GM23338 (cell line): Measurements from ENCODE around the gene ELOVL6. TPM values are rescaled to one million over a fixed set of nuclear protein-coding genes. Genes with fewer than 3 reads are reported as not detected.
A peak's percentile ranks its signal among the peaks of the same experiment; 100 is the strongest.

Source experiments
- ATAC-seq: fragments of 200-7000 bp; cut with Tn5 transposase; 3 replicates; pipeline ENCODE4 v1.9.1; 2020
- DNase-seq: peaks from one replicate; pipeline ENCODE4 v3.0.0-alpha.2; 2015; ENCODE audit warnings: low spot score
- H2AFZ ChIP-seq: fragments of 200-600 bp; sonication (generic); 2 replicates; pipeline ENCODE4 v1.8.0; 2016; ENCODE audit warnings: antibody characterized with exemption, mild to moderate bottlenecking, moderate library complexity
- H3F3A ChIP-seq: fragments of 200-600 bp; sonication (generic); replicated peaks from 2 replicates; pipeline ENCODE4 v1.8.0; 2017; ENCODE audit warnings: antibody characterized with exemption, mixed run types, low read depth
- H3K27ac ChIP-seq: fragments of 200-600 bp; sonication (generic); 2 replicates; pipeline ENCODE4 v1.6.1; 2016; ENCODE audit warnings: low read depth
- H3K27me3 ChIP-seq: fragments of 200-600 bp; sonication (generic); 2 replicates; pipeline ENCODE4 v1.8.0; 2016; ENCODE audit warnings: mild to moderate bottlenecking, mixed run types, moderate library complexity; ENCODE audit not compliant: insufficient read depth
- H3K36me3 ChIP-seq: fragments of 200-600 bp; sonication (generic); 2 replicates; pipeline ENCODE4 v1.8.0; 2016; ENCODE audit warnings: mild to moderate bottlenecking; ENCODE audit not compliant: insufficient read depth
- H3K4me1 ChIP-seq: fragments of 200-600 bp; sonication (generic); 2 replicates; pipeline ENCODE4 v1.8.0; 2016; ENCODE audit warnings: mild to moderate bottlenecking, moderate library complexity; ENCODE audit not compliant: insufficient read depth
- H3K4me2 ChIP-seq: fragments of 200-600 bp; sonication (generic); 2 replicates; pipeline ENCODE4 v1.7.1; 2017; ENCODE audit warnings: mixed run types
- H3K4me3 ChIP-seq: fragments of 200-600 bp; sonication (generic); 2 replicates; pipeline ENCODE4 v1.6.1; 2016; ENCODE audit warnings: mixed run types
- H3K79me2 ChIP-seq: fragments of 200-600 bp; sonication (generic); replicated peaks from 2 replicates; pipeline ENCODE4 v1.8.0; 2017; ENCODE audit warnings: mild to moderate bottlenecking; ENCODE audit not compliant: insufficient read depth
- H3K9me2 ChIP-seq: fragments of 200-600 bp; sonication (generic); 2 replicates; pipeline ENCODE4 v1.8.0; 2017; ENCODE audit not compliant: insufficient read depth
- H4K20me1 ChIP-seq: fragments of 200-600 bp; sonication (generic); replicated peaks from 2 replicates; pipeline ENCODE4 v1.8.0; 2017; ENCODE audit warnings: mild to moderate bottlenecking; ENCODE audit not compliant: insufficient read depth
- H3K27ac Mint-ChIP-seq: 2 replicates; pipeline ENCODE4 v1.8.0; 2020; ENCODE audit warnings: inconsistent platforms, mild to moderate bottlenecking, moderate library complexity, mixed read lengths
- H3K27me3 Mint-ChIP-seq: 3 replicates; pipeline ENCODE4 v1.8.0; 2022; ENCODE audit warnings: low read depth, mild to moderate bottlenecking, moderate library complexity, mixed read lengths, inconsistent platforms; ENCODE audit not compliant: insufficient read depth, poor library complexity
- H3K36me3 Mint-ChIP-seq: 3 replicates; pipeline ENCODE4 v1.8.0; 2021; ENCODE audit warnings: low read depth, mild to moderate bottlenecking, inconsistent platforms, moderate library complexity, mixed read lengths
- H3K4me1 Mint-ChIP-seq: 3 replicates; pipeline ENCODE4 v1.8.0; 2020; ENCODE audit warnings: mild to moderate bottlenecking, inconsistent platforms, mixed read lengths
- H3K4me3 Mint-ChIP-seq: 3 replicates; pipeline ENCODE4 v1.8.0; 2021; ENCODE audit warnings: moderate library complexity, mild to moderate bottlenecking, inconsistent platforms, mixed read lengths
- H3K9me3 Mint-ChIP-seq: 3 replicates; pipeline ENCODE4 v1.8.0; 2020; ENCODE audit warnings: moderate library complexity, mild to moderate bottlenecking, inconsistent platforms, mixed read lengths
- CREB1 ChIP-seq: fragments of 250-450 bp; sonication (Bioruptor Pico); IDR thresholded peaks from 2 replicates; pipeline ENCODE4 v1.5.0; 2020; ENCODE audit warnings: low read depth, mild to moderate bottlenecking, moderate library complexity
- EZH2phosphoT487 ChIP-seq: fragments of 200-600 bp; sonication (generic); IDR thresholded peaks from one replicate; pipeline ENCODE4 v1.8.1; 2018; ENCODE audit warnings: antibody characterized with exemption; ENCODE audit not compliant: unreplicated experiment
- JUNB ChIP-seq: IDR thresholded peaks from one replicate; pipeline ENCODE4 v1.6.1; 2016; ENCODE audit warnings: antibody characterized with exemption; ENCODE audit not compliant: unreplicated experiment
- NANOG ChIP-seq: IDR thresholded peaks from 2 replicates; pipeline ENCODE4 v1.6.1; 2016; ENCODE audit warnings: antibody characterized with exemption, borderline replicate concordance
- POLR2AphosphoS5 ChIP-seq: IDR thresholded peaks from 2 replicates; pipeline ENCODE4 v1.6.1; 2016; ENCODE audit warnings: antibody characterized with exemption, low read depth
- ZNF114 ChIP-seq: fragments of 250-450 bp; sonication (Bioruptor Pico); IDR thresholded peaks from 2 replicates; pipeline ENCODE4 v1.5.0; 2020; ENCODE audit warnings: mild to moderate bottlenecking, moderate library complexity
- ZNF331 ChIP-seq: fragments of 250-450 bp; sonication (Bioruptor Pico); IDR thresholded peaks from 2 replicates; pipeline ENCODE4 v1.5.0; 2020; ENCODE audit warnings: low read depth, mild to moderate bottlenecking, moderate library complexity
- long read RNA-seq: library from polyadenylated mRNA; unstranded; transcript quantifications from one replicate; pipeline ENCODE4 v2.0.0, GENCODE V29; 2020; ENCODE audit not compliant: unreplicated experiment
- polyA plus RNA-seq: library from polyadenylated mRNA; unstranded; fragments of >200 nt; fragmentation: Nextera tagmentation; extraction: Ambion mirVana; gene quantifications from 2 replicates; pipeline ENCODE4 v1.2.1, GENCODE V29; 2016
- total RNA-seq: library from RNA; depleted of rRNA; stranded (reverse); fragments of >200 nt; shearing (Covaris generic); gene quantifications from 2 replicates; pipeline ENCODE4 v1.2.3, GENCODE V29; 2014; rRNA removed
- TF ChIP-seq, protein P1 (sequence below), 2 experiments: fragments of 200-600 bp in 1 of 2; sonication (generic) in 1 of 2; conservative IDR thresholded peaks; 2 replicates each; pipeline versions ENCODE4 v1.5.1 to v1.6.1; 2016 to 2017; ENCODE audit warnings: antibody characterized with exemption in 2 of 2, low read depth in 2 of 2, mild to moderate bottlenecking in 2 of 2, moderate library complexity in 1 of 2
- TF ChIP-seq, protein P2 (sequence below): IDR thresholded peaks from 2 replicates; pipeline ENCODE4 v1.6.1; 2016; ENCODE audit warnings: antibody characterized with exemption
- TF ChIP-seq, protein P3 (sequence below): IDR thresholded peaks from one replicate; pipeline ENCODE4 v1.6.1; 2018; ENCODE audit warnings: antibody characterized with exemption; ENCODE audit not compliant: unreplicated experiment

The ELOVL6 gene, protein sequence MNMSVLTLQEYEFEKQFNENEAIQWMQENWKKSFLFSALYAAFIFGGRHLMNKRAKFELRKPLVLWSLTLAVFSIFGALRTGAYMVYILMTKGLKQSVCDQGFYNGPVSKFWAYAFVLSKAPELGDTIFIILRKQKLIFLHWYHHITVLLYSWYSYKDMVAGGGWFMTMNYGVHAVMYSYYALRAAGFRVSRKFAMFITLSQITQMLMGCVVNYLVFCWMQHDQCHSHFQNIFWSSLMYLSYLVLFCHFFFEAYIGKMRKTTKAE
- total RNA-seq (84.6 and 89.5 TPM in 2 replicates), polyA plus RNA-seq (74.5 and 82.7 TPM in 2 replicates)
- long read RNA-seq, full-length matches to known transcripts = 15 of 28 reads
- long read RNA-seq, partial matches to known transcripts = 1 of 28 reads
- long read RNA-seq, other reads (novel, unspliced or antisense) = 12 of 28 reads

DNA sequence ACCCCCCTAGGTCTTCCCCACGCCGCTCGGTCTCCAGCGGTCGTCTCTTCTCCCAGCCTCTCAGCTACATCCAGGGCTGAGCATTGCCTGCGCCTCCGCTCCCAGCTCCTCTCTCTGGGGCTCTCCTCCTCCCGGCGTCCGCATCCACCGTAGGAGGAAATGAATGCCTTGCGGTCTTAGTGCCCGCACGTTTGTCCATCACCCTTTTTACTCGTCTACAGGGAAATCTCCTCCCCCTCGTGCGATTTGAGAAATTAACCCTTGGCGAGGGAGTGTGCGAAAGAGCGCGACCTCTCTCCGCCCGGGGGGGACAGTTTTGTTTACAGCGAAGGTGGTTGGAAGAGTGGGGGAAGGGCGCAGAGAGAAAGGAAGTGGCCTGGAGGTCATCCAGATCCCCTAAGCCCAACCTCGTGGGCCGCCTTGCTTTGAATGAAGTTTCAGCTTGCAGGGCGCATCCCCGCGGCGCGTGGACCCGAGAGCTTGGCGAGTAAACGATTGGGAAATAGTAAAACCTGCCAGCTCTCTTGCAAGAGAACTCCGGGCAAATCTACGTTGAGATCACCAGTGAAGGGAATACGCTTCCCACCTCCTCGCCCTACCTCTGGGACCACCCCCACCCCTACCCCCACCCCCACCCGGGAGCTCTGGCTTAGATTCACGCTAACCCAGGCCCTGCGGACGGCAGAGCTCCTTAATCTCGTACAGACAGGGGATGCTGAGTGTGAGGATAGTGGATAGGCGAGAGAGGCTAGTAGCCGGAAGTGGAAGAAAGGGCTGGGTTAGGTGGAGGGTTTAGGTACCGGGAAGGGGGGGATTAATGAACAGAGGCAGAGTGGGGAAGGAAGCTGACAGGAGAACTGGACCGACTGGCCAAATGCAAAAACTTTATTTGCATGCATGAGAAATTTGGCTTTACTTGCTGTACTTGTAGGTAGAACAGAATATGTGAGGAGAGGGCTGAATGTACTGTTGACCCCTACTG lies at the start of gene ELOVL6:
Gene ELOVL6 (minus strand): TSS at position 181 of the 982 bp plus-strand sequence. CDS start 280 bp downstream, outside the sequence.
- no peaks in the 10 kb centered on the region for H3K36me3 ChIP-seq
- 0 out of 2 replicates have a peak, but pooled peaks cover 16% of the 10 kb centered on the region for H3F3A ChIP-seq
- Mint-ChIP-seq H3K4me3 (peak within 1 kb of the TSS; percentile 96), H3K27me3 (peaks cover 12% of the 10 kb centered on the region), H3K9me3 (peaks cover 2% of the 10 kb centered on the region; the same call in 2 of the 3 replicates), H3K4me1 (peaks cover 32% of the 10 kb centered on the region), H3K36me3 (peaks cover 18% of the 10 kb centered on the region), H3K27ac (peak within 1 kb of the TSS; percentile 97)
- H3K4me1 ChIP-seq = peaks cover 36% of the 10 kb centered on the region
- no peaks in the 10 kb centered on the region for H4K20me1 ChIP-seq
- H3K79me2 ChIP-seq = peaks cover 43% of the 10 kb centered on the region
- peak within 1 kb of the TSS; percentile 97 for H3K27ac ChIP-seq
- no peaks in the 10 kb centered on the region for H3K9me2 ChIP-seq
- peak within 1 kb of the TSS; percentile 48; the same call in 1 of the 2 replicates for H2AFZ ChIP-seq
- peak within 1 kb of the TSS; percentile 96 for H3K4me3 ChIP-seq
- DNase-seq (peak; percentile 98), ATAC-seq (peak; percentile 55)
- H3K27me3 ChIP-seq = no peaks in the 10 kb centered on the region
- TF ChIP-seq POLR2AphosphoS5 = peak; percentile 82
- peak; percentile 30; the same call in 1 of the 2 replicates for TF ChIP-seq NANOG
- peak; percentile 69 for TF ChIP-seq CREB1 (CRISPR knock-in tag)
- TF ChIP-seq, protein P1, sequence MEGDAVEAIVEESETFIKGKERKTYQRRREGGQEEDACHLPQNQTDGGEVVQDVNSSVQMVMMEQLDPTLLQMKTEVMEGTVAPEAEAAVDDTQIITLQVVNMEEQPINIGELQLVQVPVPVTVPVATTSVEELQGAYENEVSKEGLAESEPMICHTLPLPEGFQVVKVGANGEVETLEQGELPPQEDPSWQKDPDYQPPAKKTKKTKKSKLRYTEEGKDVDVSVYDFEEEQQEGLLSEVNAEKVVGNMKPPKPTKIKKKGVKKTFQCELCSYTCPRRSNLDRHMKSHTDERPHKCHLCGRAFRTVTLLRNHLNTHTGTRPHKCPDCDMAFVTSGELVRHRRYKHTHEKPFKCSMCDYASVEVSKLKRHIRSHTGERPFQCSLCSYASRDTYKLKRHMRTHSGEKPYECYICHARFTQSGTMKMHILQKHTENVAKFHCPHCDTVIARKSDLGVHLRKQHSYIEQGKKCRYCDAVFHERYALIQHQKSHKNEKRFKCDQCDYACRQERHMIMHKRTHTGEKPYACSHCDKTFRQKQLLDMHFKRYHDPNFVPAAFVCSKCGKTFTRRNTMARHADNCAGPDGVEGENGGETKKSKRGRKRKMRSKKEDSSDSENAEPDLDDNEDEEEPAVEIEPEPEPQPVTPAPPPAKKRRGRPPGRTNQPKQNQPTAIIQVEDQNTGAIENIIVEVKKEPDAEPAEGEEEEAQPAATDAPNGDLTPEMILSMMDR (conservative IDR thresholded peaks at IDR 0.05; ENCODE audit: low read depth in 2 of 2) = no peak
- TF ChIP-seq EZH2phosphoT487 = no peak
- H3K4me2 ChIP-seq = peak within 1 kb of the TSS; percentile 88

DNA sequence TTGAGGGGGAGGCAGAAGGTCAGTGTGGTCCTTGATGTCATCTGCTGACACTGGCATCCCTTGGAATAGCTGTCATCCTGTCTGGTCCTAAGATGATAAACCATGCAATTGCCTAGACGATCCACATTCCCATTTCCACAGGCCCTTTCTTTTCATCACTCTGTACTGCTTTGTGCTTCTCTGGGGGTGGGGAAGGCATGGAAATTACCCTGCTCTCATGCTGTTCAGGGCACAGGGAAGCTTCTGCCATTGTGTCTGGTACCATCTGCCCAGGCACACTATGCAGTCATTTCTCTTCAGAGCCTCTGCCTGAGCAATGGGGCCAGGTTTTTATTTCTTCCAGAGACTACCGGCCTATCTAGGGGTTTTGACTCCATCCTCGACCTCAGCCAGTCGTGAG lies 49.7 kb upstream of the ELOVL6 start:
- Mint-ChIP-seq H3K36me3 (no peaks in the 10 kb centered on the region), H3K9me3 (no peaks in the 10 kb centered on the region), H3K27me3 (peaks cover 5% of the 10 kb centered on the region), H3K4me1 (peaks cover 7% of the 10 kb centered on the region), H3K27ac (no peak overlapping the region), H3K4me3 (no peak overlapping the region)
- DNase-seq (no peak), ATAC-seq (no peak)
- Histone ChIP-seq H3F3A (no peaks in the 10 kb centered on the region), H2AFZ (0 out of 2 replicates have a peak overlapping the region, but pooled peaks have one; percentile 12), H3K27ac (no peak overlapping the region), H3K4me3 (no peak overlapping the region), H3K27me3 (no peaks in the 10 kb centered on the region), H4K20me1 (no peaks in the 10 kb centered on the region), H3K4me1 (peaks cover 6% of the 10 kb centered on the region; the same call in 1 of the 2 replicates), H3K36me3 (no peaks in the 10 kb centered on the region), H3K9me2 (no peaks in the 10 kb centered on the region), H3K4me2 (no peak overlapping the region), H3K79me2 (no peaks in the 10 kb centered on the region)
- TF ChIP-seq ZNF114 (CRISPR knock-in tag) (no peak), EZH2phosphoT487 (no peak), POLR2AphosphoS5 (no peak), JUNB (no peak), ZNF331 (no peak)
- TF ChIP-seq, protein P2, sequence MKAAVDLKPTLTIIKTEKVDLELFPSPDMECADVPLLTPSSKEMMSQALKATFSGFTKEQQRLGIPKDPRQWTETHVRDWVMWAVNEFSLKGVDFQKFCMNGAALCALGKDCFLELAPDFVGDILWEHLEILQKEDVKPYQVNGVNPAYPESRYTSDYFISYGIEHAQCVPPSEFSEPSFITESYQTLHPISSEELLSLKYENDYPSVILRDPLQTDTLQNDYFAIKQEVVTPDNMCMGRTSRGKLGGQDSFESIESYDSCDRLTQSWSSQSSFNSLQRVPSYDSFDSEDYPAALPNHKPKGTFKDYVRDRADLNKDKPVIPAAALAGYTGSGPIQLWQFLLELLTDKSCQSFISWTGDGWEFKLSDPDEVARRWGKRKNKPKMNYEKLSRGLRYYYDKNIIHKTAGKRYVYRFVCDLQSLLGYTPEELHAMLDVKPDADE = no peak
- TF ChIP-seq, protein P1 (conservative IDR thresholded peaks at IDR 0.05; ENCODE audit: low read depth in 2 of 2) = no peak
- TF ChIP-seq, protein P3, sequence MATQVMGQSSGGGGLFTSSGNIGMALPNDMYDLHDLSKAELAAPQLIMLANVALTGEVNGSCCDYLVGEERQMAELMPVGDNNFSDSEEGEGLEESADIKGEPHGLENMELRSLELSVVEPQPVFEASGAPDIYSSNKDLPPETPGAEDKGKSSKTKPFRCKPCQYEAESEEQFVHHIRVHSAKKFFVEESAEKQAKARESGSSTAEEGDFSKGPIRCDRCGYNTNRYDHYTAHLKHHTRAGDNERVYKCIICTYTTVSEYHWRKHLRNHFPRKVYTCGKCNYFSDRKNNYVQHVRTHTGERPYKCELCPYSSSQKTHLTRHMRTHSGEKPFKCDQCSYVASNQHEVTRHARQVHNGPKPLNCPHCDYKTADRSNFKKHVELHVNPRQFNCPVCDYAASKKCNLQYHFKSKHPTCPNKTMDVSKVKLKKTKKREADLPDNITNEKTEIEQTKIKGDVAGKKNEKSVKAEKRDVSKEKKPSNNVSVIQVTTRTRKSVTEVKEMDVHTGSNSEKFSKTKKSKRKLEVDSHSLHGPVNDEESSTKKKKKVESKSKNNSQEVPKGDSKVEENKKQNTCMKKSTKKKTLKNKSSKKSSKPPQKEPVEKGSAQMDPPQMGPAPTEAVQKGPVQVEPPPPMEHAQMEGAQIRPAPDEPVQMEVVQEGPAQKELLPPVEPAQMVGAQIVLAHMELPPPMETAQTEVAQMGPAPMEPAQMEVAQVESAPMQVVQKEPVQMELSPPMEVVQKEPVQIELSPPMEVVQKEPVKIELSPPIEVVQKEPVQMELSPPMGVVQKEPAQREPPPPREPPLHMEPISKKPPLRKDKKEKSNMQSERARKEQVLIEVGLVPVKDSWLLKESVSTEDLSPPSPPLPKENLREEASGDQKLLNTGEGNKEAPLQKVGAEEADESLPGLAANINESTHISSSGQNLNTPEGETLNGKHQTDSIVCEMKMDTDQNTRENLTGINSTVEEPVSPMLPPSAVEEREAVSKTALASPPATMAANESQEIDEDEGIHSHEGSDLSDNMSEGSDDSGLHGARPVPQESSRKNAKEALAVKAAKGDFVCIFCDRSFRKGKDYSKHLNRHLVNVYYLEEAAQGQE = no peak
